Measurements from ENCODE around the gene BCL2A1. TPM values are rescaled to one million over a fixed set of nuclear protein-coding genes. Genes with fewer than 3 reads are reported as not detected.

BCL2A1 gene
- total and polyA plus RNA-seq, 2 of the 4 experiments (the other 2 are of a cell fraction), result 2.3 to 4.5 TPM

DNA sequence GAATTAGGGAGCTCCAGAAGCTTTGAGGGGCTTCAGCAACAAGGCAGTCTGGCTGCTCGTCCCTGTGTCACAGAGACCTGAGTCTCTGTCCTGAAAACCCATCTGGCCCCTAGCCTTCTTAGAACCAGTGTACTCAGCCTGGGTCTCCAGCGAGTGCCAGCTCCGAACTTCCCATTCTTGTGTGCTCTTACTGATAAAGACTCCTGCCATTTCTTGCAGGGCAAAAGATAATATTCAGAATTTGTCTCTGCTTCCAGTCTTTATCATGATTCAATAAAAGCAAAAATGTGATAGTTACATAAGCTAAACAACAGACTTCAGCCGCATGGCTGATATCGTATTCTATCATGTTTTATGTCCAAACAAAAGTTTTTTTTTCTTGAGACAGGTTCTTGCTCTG lies 36.0 kb upstream of the BCL2A1 start:
- Histone ChIP-seq H2AFZ (replicated peaks; ENCODE audit: low read length, poor library complexity) (no peak overlapping the region), H3K9me1 (ENCODE audit: insufficient read depth, low read length) (peaks cover 5% of the 10 kb centered on the region; the same call in 1 of the 2 replicates), H4K5ac (ENCODE audit: low read depth, low read length) (no peak overlapping the region), H3K4ac (ENCODE audit: low read depth, low read length) (no peak overlapping the region), H3K27me3 (ENCODE audit: control insufficient read depth, insufficient read depth, low read length) (no peaks in the 10 kb centered on the region), H2BK15ac (ENCODE audit: low read depth, low read length) (no peak overlapping the region; the same call in 2 of the 3 replicates), H3K18ac (ENCODE audit: low read depth, low read length) (no peak overlapping the region), H2BK120ac (ENCODE audit: low read depth, low read length) (no peak overlapping the region), H2AK5ac (ENCODE audit: low read depth, low read length) (no peak overlapping the region), H3K9ac (ENCODE audit: low read depth, low read length) (no peak overlapping the region), H3K23ac (ENCODE audit: low read depth, low read length) (no peak overlapping the region), H3K27ac (ENCODE audit: insufficient read depth, low read length) (no peak overlapping the region), H2BK5ac (ENCODE audit: low read depth, low read length, poor library complexity, severe bottlenecking) (no peak overlapping the region), H2BK20ac (ENCODE audit: low read depth, low read length) (no peak overlapping the region), H3K4me2 (ENCODE audit: low read depth, low read length) (no peak overlapping the region), H4K8ac (ENCODE audit: low read depth in 2 of 2, low read length in 2 of 2) (no peak overlapping the region), H3K4me1 (ENCODE audit: control insufficient read depth, insufficient read depth, low read length) (peaks cover 5% of the 10 kb centered on the region), H3K79me1 (ENCODE audit: low read depth in 1 of 2, low read length in 2 of 2) (no peaks in the 10 kb centered on the region; a peak in 1 of 4 replicates), H3K4me3 (ENCODE audit: insufficient read depth, low read depth, low read length) (no peak overlapping the region), H4K20me1 (ENCODE audit: insufficient read depth, low read length) (no peaks in the 10 kb centered on the region), H2AK9ac (replicated peaks; ENCODE audit: low read depth, low read length, poor library complexity) (no peak overlapping the region), H3K56ac (ENCODE audit: extremely low read depth, insufficient read depth, low read length) (no peak overlapping the region), H3K14ac (replicated peaks; ENCODE audit: low read depth, low read length) (no peak overlapping the region), H3K9me3 (ENCODE audit: control insufficient read depth, insufficient read depth, low read length) (no peaks in the 10 kb centered on the region), H3K36me3 (ENCODE audit: control insufficient read depth, insufficient read depth, low read length) (no peaks in the 10 kb centered on the region), H4K91ac (ENCODE audit: insufficient read depth, low read depth, low read length) (no peak overlapping the region)
- 69% methylated on average over 3 of the region's 5 CpGs; no CpG with 5 or more reads in 1 of the 2 experiments for WGBS, 2 experiments (ENCODE audit: extremely low coverage in 2 of 2, insufficient read length in 1 of 2)
- DNase-seq, result no peak
- intact Hi-C loops (cut with micrococcal nuclease) (no loop called here), in situ Hi-C loops (cut with MboI; ENCODE audit: low sequenced_read_pairs) (no loop called here), dilution Hi-C loops (cut with HindIII; ENCODE audit: low sequenced_read_pairs, unreplicated experiment) (no loop called here)
- BruUV-seq (replicated peaks), result no TSS peak
- CTCF ChIA-PET, result no interaction called here
- ATAC-seq (ENCODE audit: low read depth), result no peak
- POLR2A ChIA-PET (ENCODE audit: unreplicated experiment), result no interaction called here
- TF ChIP-seq MAZ (IDR thresholded peaks at IDR 0.05; ENCODE audit: borderline replicate concordance, low read depth, low read length) (no peak), RFX5 (IDR thresholded peaks at IDR 0.05; ENCODE audit: low read depth, low read length) (no peak), NFE2L2 (IDR thresholded peaks at IDR 0.05; ENCODE audit: low read depth, low read length) (no peak), SMC3 (IDR thresholded peaks at IDR 0.05; ENCODE audit: low read depth, low read length) (no peak), MAFK (IDR thresholded peaks at IDR 0.05; ENCODE audit: low read depth, low read length) (no peak), RAD21 (IDR thresholded peaks at IDR 0.05; ENCODE audit: low read length) (no peak), FOS (IDR thresholded peaks at IDR 0.05; ENCODE audit: low read depth, low read length) (no peak), CEBPB (IDR thresholded peaks at IDR 0.05; ENCODE audit: low read depth, low read length) (no peak), BHLHE40 (IDR thresholded peaks at IDR 0.05; ENCODE audit: low read depth, low read length) (no peak), MXI1 (IDR thresholded peaks at IDR 0.05; ENCODE audit: borderline replicate concordance, low read depth, low read length) (no peak), CHD1 (IDR thresholded peaks at IDR 0.05; ENCODE audit: low read depth, low read length) (no peak), RCOR1 (IDR thresholded peaks at IDR 0.05; ENCODE audit: insufficient replicate concordance, low read length) (no peak), POLR2A (IDR thresholded peaks at IDR 0.05; ENCODE audit: low read depth, low read length) (no peak)
- TF ChIP-seq, protein P1, sequence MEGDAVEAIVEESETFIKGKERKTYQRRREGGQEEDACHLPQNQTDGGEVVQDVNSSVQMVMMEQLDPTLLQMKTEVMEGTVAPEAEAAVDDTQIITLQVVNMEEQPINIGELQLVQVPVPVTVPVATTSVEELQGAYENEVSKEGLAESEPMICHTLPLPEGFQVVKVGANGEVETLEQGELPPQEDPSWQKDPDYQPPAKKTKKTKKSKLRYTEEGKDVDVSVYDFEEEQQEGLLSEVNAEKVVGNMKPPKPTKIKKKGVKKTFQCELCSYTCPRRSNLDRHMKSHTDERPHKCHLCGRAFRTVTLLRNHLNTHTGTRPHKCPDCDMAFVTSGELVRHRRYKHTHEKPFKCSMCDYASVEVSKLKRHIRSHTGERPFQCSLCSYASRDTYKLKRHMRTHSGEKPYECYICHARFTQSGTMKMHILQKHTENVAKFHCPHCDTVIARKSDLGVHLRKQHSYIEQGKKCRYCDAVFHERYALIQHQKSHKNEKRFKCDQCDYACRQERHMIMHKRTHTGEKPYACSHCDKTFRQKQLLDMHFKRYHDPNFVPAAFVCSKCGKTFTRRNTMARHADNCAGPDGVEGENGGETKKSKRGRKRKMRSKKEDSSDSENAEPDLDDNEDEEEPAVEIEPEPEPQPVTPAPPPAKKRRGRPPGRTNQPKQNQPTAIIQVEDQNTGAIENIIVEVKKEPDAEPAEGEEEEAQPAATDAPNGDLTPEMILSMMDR (conservative IDR thresholded peaks at IDR 0.05; ENCODE audit: low read depth, low read length), result no peak
- TF ChIP-seq, protein P2, sequence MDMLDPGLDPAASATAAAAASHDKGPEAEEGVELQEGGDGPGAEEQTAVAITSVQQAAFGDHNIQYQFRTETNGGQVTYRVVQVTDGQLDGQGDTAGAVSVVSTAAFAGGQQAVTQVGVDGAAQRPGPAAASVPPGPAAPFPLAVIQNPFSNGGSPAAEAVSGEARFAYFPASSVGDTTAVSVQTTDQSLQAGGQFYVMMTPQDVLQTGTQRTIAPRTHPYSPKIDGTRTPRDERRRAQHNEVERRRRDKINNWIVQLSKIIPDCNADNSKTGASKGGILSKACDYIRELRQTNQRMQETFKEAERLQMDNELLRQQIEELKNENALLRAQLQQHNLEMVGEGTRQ (IDR thresholded peaks at IDR 0.05; ENCODE audit: low read depth, low read length), result no peak
- TF ChIP-seq, protein P3, sequence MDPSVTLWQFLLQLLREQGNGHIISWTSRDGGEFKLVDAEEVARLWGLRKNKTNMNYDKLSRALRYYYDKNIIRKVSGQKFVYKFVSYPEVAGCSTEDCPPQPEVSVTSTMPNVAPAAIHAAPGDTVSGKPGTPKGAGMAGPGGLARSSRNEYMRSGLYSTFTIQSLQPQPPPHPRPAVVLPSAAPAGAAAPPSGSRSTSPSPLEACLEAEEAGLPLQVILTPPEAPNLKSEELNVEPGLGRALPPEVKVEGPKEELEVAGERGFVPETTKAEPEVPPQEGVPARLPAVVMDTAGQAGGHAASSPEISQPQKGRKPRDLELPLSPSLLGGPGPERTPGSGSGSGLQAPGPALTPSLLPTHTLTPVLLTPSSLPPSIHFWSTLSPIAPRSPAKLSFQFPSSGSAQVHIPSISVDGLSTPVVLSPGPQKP (IDR thresholded peaks at IDR 0.05; ENCODE audit: borderline replicate concordance, low read depth, low read length), result no peak

Data from IMR-90 (cell line).